Mesothelial cell of epicardium (in vitro differentiated cells): ENCODE data around the gene TEX29. TPM values are rescaled to one million over a fixed set of nuclear protein-coding genes. Genes with fewer than 3 reads are reported as not detected.

Experiments used
- DNase-seq, 2 experiments: peaks; one replicate each; pipeline ENCODE4 v3.0.0; 2021; ENCODE audit warnings: low spot score in 2 of 2; ENCODE audit not compliant: unreplicated experiment in 2 of 2
- H3K27ac Mint-ChIP-seq: 2 replicates; pipeline ENCODE4 v1.8.0; 2021; ENCODE audit warnings: mixed read lengths
- H3K27me3 Mint-ChIP-seq: 2 replicates; pipeline ENCODE4 v1.8.0; 2021; ENCODE audit warnings: low read depth, mixed read lengths
- H3K36me3 Mint-ChIP-seq: 2 replicates; pipeline ENCODE4 v1.8.0; 2021; ENCODE audit warnings: mixed read lengths
- H3K4me1 Mint-ChIP-seq: 2 replicates; pipeline ENCODE4 v1.8.0; 2021; ENCODE audit warnings: mixed read lengths
- H3K4me3 Mint-ChIP-seq: 2 replicates; pipeline ENCODE4 v1.8.0; 2021; ENCODE audit warnings: mild to moderate bottlenecking, moderate library complexity, mixed read lengths
- H3K9me3 Mint-ChIP-seq: 2 replicates; pipeline ENCODE4 v1.8.0; 2021; ENCODE audit warnings: mixed read lengths
- CTCF ChIP-seq: fragments of 200-600 bp; sonication (generic); IDR thresholded peaks from one replicate; pipeline ENCODE4 v1.5.0; 2021; ENCODE audit warnings: antibody characterized with exemption; ENCODE audit not compliant: unreplicated experiment
- total RNA-seq: library from RNA; stranded (reverse); gene quantifications from 3 replicates; pipeline ENCODE4 v1.2.1, GENCODE V29; 2021

Gene TEX29
- total RNA-seq, 1 donor from 2014 or later: 0.45 TPM

- H3K4me3 Mint-ChIP-seq: no peak overlapping the region
- peaks cover 9% of the 10 kb centered on the region for H3K4me1 Mint-ChIP-seq
- H3K9me3 Mint-ChIP-seq: no peaks in the 10 kb centered on the region
- DNase-seq: no peak
- no peak for TF ChIP-seq CTCF
- H3K36me3 Mint-ChIP-seq: peaks cover 2% of the 10 kb centered on the region
- no peak overlapping the region for H3K27ac Mint-ChIP-seq
- H3K27me3 Mint-ChIP-seq: no peaks in the 10 kb centered on the region
These were observed 2.1 kb upstream of the TEX29 start for GRCh38 chr13:111318386-111318785.

GRCh38 chr13:111319521-111319920 is 921 bp upstream of the TEX29 start:
- H3K27me3 Mint-ChIP-seq: no peaks in the 10 kb centered on the region
- H3K36me3 Mint-ChIP-seq: peaks cover 2% of the 10 kb centered on the region
- DNase-seq: no peak
- H3K4me1 Mint-ChIP-seq: peaks cover 9% of the 10 kb centered on the region
- no peak overlapping the region for H3K4me3 Mint-ChIP-seq
- H3K27ac Mint-ChIP-seq: no peak overlapping the region
- no peak for TF ChIP-seq CTCF
- H3K9me3 Mint-ChIP-seq: no peaks in the 10 kb centered on the region

- Mint-ChIP-seq H3K4me3 (no peak overlapping the region), H3K36me3 (no peaks in the 10 kb centered on the region), H3K4me1 (no peaks in the 10 kb centered on the region), H3K9me3 (no peaks in the 10 kb centered on the region), H3K27me3 (no peaks in the 10 kb centered on the region), H3K27ac (no peak overlapping the region)
- no peak for TF ChIP-seq CTCF
- no peak for DNase-seq
These were observed 1.8 kb downstream of the TEX29 start for GRCh38 chr13:111322001-111322915.

- Mint-ChIP-seq H3K27me3 (no peaks in the 10 kb centered on the region), H3K9me3 (no peaks in the 10 kb centered on the region), H3K36me3 (no peaks in the 10 kb centered on the region), H3K4me3 (no peak overlapping the region), H3K27ac (no peak overlapping the region), H3K4me1 (no peaks in the 10 kb centered on the region)
- no peak for DNase-seq
- TF ChIP-seq CTCF: no peak
These were observed 2.5 kb downstream of the TEX29 start for GRCh38 chr13:111322916-111323331.

- Mint-ChIP-seq H3K36me3 (no peaks in the 10 kb centered on the region), H3K4me1 (no peaks in the 10 kb centered on the region), H3K4me3 (no peak overlapping the region), H3K27ac (no peak overlapping the region), H3K9me3 (no peaks in the 10 kb centered on the region), H3K27me3 (no peaks in the 10 kb centered on the region)
- no peak for TF ChIP-seq CTCF
- DNase-seq: no peak
These were observed 3.1 kb downstream of the TEX29 start for GRCh38 chr13:111323549-111323948.
